ENCODE results near the gene CASP3.
"Not testable (repeated sequence)": the region's sequence is repeated elsewhere in the genome, so short reads cannot be mapped to it uniquely, and the experiment has no call there.

The CASP3 gene

GRCh38 chr4:184628103-184628502 is 21.1 kb downstream of the CASP3 start:
- no peak for ATAC-seq

GRCh38 chr4:184625783-184626596 is 23.3 kb downstream of the CASP3 start:
- not testable (repeated sequence) for ATAC-seq

- no peak for ATAC-seq
Observed at GRCh38 chr4:184624972-184625554, 24.2 kb downstream of the CASP3 start.

GRCh38 chr4:184624504-184624903 is 24.7 kb downstream of the CASP3 start:
- ATAC-seq = not testable (repeated sequence)

- ATAC-seq = no peak
Observed at GRCh38 chr4:184621518-184621917, 27.7 kb downstream of the CASP3 start.

GRCh38 chr4:184620212-184620867 is 28.9 kb downstream of the CASP3 start:
- no peak for ATAC-seq

- no peak for ATAC-seq
Observed at GRCh38 chr4:184617600-184618196, 31.5 kb downstream of the CASP3 start.

GRCh38 chr4:184616633-184617551 is 32.4 kb downstream of the CASP3 start:
- ATAC-seq = no peak

GRCh38 chr4:184616168-184616567 is 33.1 kb downstream of the CASP3 start:
- not testable (repeated sequence) for ATAC-seq

GRCh38 chr4:184614509-184614908 is 34.7 kb downstream of the CASP3 start:
- no peak for ATAC-seq

GRCh38 chr4:184613405-184613804 is 35.8 kb downstream of the CASP3 start:
- ATAC-seq = no peak

GRCh38 chr4:184612074-184612473 is 37.2 kb downstream of the CASP3 start:
- ATAC-seq = no peak

GRCh38 chr4:184607429-184607828 is 41.8 kb downstream of the CASP3 start:
- ATAC-seq = not testable (repeated sequence)

- not testable (repeated sequence) for ATAC-seq
Observed at GRCh38 chr4:184602857-184603256, 46.4 kb downstream of the CASP3 start.

GRCh38 chr4:184600982-184601381 is 48.3 kb downstream of the CASP3 start:
- not testable (repeated sequence) for ATAC-seq

GRCh38 chr4:184599492-184600135 is 49.6 kb downstream of the CASP3 start:
- no peak for ATAC-seq

- no peak for ATAC-seq
Observed at GRCh38 chr4:184598753-184599491, 50.3 kb downstream of the CASP3 start.

- ATAC-seq = no peak
Observed at GRCh38 chr4:184596617-184597185, 52.5 kb downstream of the CASP3 start.

- no peak for ATAC-seq
Observed at GRCh38 chr4:184596044-184596616, 53.1 kb downstream of the CASP3 start.

GRCh38 chr4:184595430-184595829 is 53.8 kb downstream of the CASP3 start:
- ATAC-seq = no peak

All from activated CD4-positive, CD25-positive, alpha-beta regulatory T cell treated with anti-CD3 and anti-CD28 coated beads, Interleukin-2, amount 50 U/mL, for 24 hours (primary cell).